Peyer's patch (tissue), 4 donors: Measurements from ENCODE around the gene LYPD6B. TPM values are rescaled to one million over a fixed set of nuclear protein-coding genes. Genes with fewer than 3 reads are reported as not detected.

ENCODE experiments used
- DNase-seq, 3 donors: peaks; one replicate each; pipeline ENCODE4 v3.0.0-alpha.2; 2017 to 2019
- H3K27ac ChIP-seq, 4 donors: fragments of 200-600 bp; sonication (generic); one replicate each; pipeline ENCODE4 v1.5.1; 2016 to 2019
- H3K27me3 ChIP-seq, 2 donors: fragments of 200-600 bp; sonication (generic); one replicate each; pipeline ENCODE4 v1.5.1; 2019
- H3K36me3 ChIP-seq, 3 donors: fragments of 200-600 bp; sonication (generic); one replicate each; pipeline ENCODE4 v1.5.1; 2016 to 2019
- H3K4me1 ChIP-seq, 4 donors: fragments of 200-600 bp; sonication (generic); one replicate each; pipeline ENCODE4 v1.5.1; 2016 to 2019
- H3K4me3 ChIP-seq, 4 donors: fragments of 200-600 bp; sonication (generic); 1 replicate in 3 of 4; 2 replicates in 1 of 4; pipeline ENCODE4 v1.5.1; 2016 to 2019; ENCODE audit warnings: mild to moderate bottlenecking in 1 of 4
- H3K9me3 ChIP-seq, 4 donors: fragments of 200-600 bp; sonication (generic); one replicate each; pipeline ENCODE4 v1.5.1; 2016 to 2019; ENCODE audit warnings: mild to moderate bottlenecking in 1 of 4
- CTCF ChIP-seq, 6 experiments: fragments of 450-650 bp in 4 of 6; fragments of 200-600 bp in 2 of 6; sonication (generic) in 1 of 6; IDR thresholded peaks; one replicate each; pipeline ENCODE4 v1.5.1; 2017 to 2019; ENCODE audit warnings: antibody characterized with exemption in 6 of 6, mild to moderate bottlenecking in 3 of 6, moderate library complexity in 1 of 6
- POLR2A ChIP-seq, 2 donors: fragments of 450-650 bp; IDR thresholded peaks; one replicate each; pipeline ENCODE4 v1.5.1; 2017; ENCODE audit warnings: antibody characterized with exemption in 2 of 2, mild to moderate bottlenecking in 2 of 2, moderate library complexity in 2 of 2
- total RNA-seq, 4 donors: library from RNA; depleted of rRNA; stranded (reverse); fragments of >200 nt; gene quantifications; one replicate each; pipeline ENCODE4 v1.1.0, GENCODE V29; 2016

The LYPD6B gene
- total RNA-seq, 4 donors from 2014 or later = 2.0 to 4.4 (median 3.7) TPM; not detected in 1

DNA sequence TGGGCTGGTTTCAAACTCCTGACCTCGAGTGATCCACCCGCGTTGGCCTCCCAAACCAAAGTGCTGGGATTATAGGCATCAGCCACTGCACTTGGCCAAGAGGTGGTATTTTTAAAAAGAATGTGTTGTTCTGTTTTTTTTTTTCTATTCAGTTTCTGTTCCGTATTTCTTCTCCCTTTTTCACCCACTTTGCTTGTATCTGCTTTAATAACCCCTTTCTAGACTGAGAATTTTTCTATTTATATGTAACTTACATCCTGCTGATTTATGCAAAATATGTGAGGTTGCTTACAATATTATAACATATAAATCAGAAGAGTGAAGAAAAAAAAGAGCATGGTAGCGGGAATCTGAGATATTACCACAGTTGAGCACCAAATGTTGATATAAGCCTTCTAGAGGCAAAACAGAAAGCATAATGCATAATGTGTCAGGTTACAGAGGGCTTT, 17.2 kb upstream of the LYPD6B start:
- peak in 1 of 3 donors; percentile 23 for DNase-seq
- Histone ChIP-seq H3K27ac (peak overlapping the region in 2 of 4 donors; percentile 46 to 57), H3K9me3 (no peaks in the 10 kb centered on the region), H3K36me3 (no peaks in the 10 kb centered on the region), H3K4me1 (no peaks in the 10 kb centered on the region), H3K27me3 (no peaks in the 10 kb centered on the region), H3K4me3 (no peak overlapping the region)
- TF ChIP-seq POLR2A (IDR thresholded peaks at IDR 0.05) (no peak), CTCF (IDR thresholded peaks at IDR 0.05) (no peak)

DNA sequence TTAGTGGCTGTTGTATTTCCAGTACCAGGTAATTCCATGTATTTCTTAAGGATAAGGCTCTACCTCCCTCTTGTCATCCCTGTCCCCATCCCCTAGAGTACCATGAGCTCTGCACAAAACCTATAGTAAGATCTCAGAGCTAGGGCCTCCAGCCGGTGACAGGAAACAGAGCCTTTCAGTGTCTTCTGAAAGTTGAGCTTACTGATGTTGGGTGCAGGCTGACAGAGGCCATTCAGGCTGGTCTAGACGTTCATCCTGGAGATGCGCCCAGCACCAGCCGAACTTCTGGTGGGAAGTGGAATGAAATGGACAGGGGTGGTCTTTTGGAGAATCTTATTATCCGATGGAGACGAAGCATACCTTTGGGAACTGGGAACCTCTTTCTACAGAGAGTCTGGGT, 16.7 kb upstream of the LYPD6B start:
- peak overlapping the region in 2 of 4 donors; percentile 46 to 57 for H3K27ac ChIP-seq
- H3K36me3 ChIP-seq = no peaks in the 10 kb centered on the region
- H3K9me3 ChIP-seq = no peaks in the 10 kb centered on the region
- no peak for TF ChIP-seq POLR2A (IDR thresholded peaks at IDR 0.05)
- no peak for TF ChIP-seq CTCF (IDR thresholded peaks at IDR 0.05)
- no peak for DNase-seq
- H3K27me3 ChIP-seq = no peaks in the 10 kb centered on the region
- no peak overlapping the region for H3K4me3 ChIP-seq
- no peaks in the 10 kb centered on the region for H3K4me1 ChIP-seq

DNA sequence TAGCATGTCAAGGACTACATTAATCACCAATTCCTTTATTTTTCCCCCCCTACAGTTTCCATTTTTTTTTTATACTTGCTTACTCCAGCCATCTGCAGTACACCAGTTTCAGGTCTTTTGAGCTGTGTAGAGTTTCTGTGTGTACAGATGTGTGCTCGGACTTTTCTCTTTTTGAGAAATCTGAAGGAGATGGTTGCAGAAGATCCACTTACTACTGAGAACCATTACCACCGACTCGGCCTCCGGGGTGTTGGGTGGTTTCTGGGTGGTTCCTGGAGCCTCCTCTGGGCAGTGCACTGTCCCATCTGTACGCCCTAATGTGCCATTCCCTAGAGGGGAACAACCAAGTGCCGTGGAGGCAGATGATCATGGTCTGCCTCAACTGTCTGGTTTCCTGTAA, 15.4 kb upstream of the LYPD6B start:
- no peaks in the 10 kb centered on the region for H3K36me3 ChIP-seq
- no peak overlapping the region for H3K4me3 ChIP-seq
- H3K4me1 ChIP-seq = no peaks in the 10 kb centered on the region
- H3K27me3 ChIP-seq = no peaks in the 10 kb centered on the region
- H3K27ac ChIP-seq = no peak overlapping the region
- no peaks in the 10 kb centered on the region for H3K9me3 ChIP-seq
- TF ChIP-seq POLR2A (IDR thresholded peaks at IDR 0.05) = no peak
- TF ChIP-seq CTCF (IDR thresholded peaks at IDR 0.05) = no peak
- no peak for DNase-seq

GRCh38 chr2:149027590-149028250, 10.8 kb upstream of the LYPD6B start:
- TF ChIP-seq CTCF (IDR thresholded peaks at IDR 0.05) (no peak), POLR2A (IDR thresholded peaks at IDR 0.05) (no peak)
- H3K27ac ChIP-seq = no peak overlapping the region
- DNase-seq = no peak
- no peaks in the 10 kb centered on the region for H3K27me3 ChIP-seq
- no peak overlapping the region for H3K4me3 ChIP-seq
- H3K36me3 ChIP-seq = no peaks in the 10 kb centered on the region
- H3K4me1 ChIP-seq = no peaks in the 10 kb centered on the region
- H3K9me3 ChIP-seq = no peaks in the 10 kb centered on the region

DNA sequence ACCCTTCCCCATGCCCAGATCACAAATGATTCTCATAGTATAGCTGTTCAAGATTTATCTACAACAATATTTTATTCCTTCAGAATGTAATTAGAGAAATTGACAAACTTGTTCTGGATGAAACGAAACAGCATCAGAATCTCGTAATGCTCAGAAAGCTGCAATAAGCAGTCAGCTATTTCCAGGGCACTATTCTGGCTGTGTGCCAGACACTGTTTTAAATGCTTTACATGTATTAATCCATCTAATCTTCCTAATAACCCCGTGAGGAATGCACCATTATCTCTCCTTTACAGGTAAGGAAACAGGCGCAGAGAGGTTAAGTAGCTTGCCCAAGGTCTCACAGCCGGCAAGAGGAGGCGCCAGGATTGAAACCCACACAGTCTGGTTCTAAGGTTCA, 10.1 kb upstream of the LYPD6B start:
- H3K27me3 ChIP-seq = no peaks in the 10 kb centered on the region
- H3K9me3 ChIP-seq = no peaks in the 10 kb centered on the region
- H3K4me3 ChIP-seq = no peak overlapping the region
- DNase-seq = no peak
- no peaks in the 10 kb centered on the region for H3K4me1 ChIP-seq
- H3K36me3 ChIP-seq = no peaks in the 10 kb centered on the region
- no peak overlapping the region for H3K27ac ChIP-seq
- TF ChIP-seq CTCF (IDR thresholded peaks at IDR 0.05) (no peak), POLR2A (IDR thresholded peaks at IDR 0.05) (no peak)
